Peyer's patch (tissue), 4 donors: Measurements from ENCODE around the gene ITIH1. TPM values are rescaled to one million over a fixed set of nuclear protein-coding genes. Genes with fewer than 3 reads are reported as not detected.
A peak's percentile ranks its signal among the peaks of the same experiment; 100 is the strongest.

Source experiments
- DNase-seq, 3 donors: peaks; one replicate each; pipeline ENCODE4 v3.0.0-alpha.2; 2017 to 2019
- H3K27ac ChIP-seq, 4 donors: fragments of 200-600 bp; sonication (generic); one replicate each; pipeline ENCODE4 v1.5.1; 2016 to 2019
- H3K27me3 ChIP-seq, 2 donors: fragments of 200-600 bp; sonication (generic); one replicate each; pipeline ENCODE4 v1.5.1; 2019
- H3K36me3 ChIP-seq, 3 donors: fragments of 200-600 bp; sonication (generic); one replicate each; pipeline ENCODE4 v1.5.1; 2016 to 2019
- H3K4me1 ChIP-seq, 4 donors: fragments of 200-600 bp; sonication (generic); one replicate each; pipeline ENCODE4 v1.5.1; 2016 to 2019
- H3K4me3 ChIP-seq, 4 donors: fragments of 200-600 bp; sonication (generic); 1 replicate in 3 of 4; 2 replicates in 1 of 4; pipeline ENCODE4 v1.5.1; 2016 to 2019; ENCODE audit warnings: mild to moderate bottlenecking in 1 of 4
- H3K9me3 ChIP-seq, 4 donors: fragments of 200-600 bp; sonication (generic); one replicate each; pipeline ENCODE4 v1.5.1; 2016 to 2019; ENCODE audit warnings: mild to moderate bottlenecking in 1 of 4
- CTCF ChIP-seq, 6 experiments: fragments of 450-650 bp in 4 of 6; fragments of 200-600 bp in 2 of 6; sonication (generic) in 1 of 6; IDR thresholded peaks; one replicate each; pipeline ENCODE4 v1.5.1; 2017 to 2019; ENCODE audit warnings: antibody characterized with exemption in 6 of 6, mild to moderate bottlenecking in 3 of 6, moderate library complexity in 1 of 6
- POLR2A ChIP-seq, 2 donors: fragments of 450-650 bp; IDR thresholded peaks; one replicate each; pipeline ENCODE4 v1.5.1; 2017; ENCODE audit warnings: antibody characterized with exemption in 2 of 2, mild to moderate bottlenecking in 2 of 2, moderate library complexity in 2 of 2
- total RNA-seq, 4 donors: library from RNA; depleted of rRNA; stranded (reverse); fragments of >200 nt; gene quantifications; one replicate each; pipeline ENCODE4 v1.1.0, GENCODE V29; 2016

Gene ITIH1
- total RNA-seq, 4 donors from 2014 or later = not detected

GRCh38 chr3:52833202-52833601 is 55.8 kb downstream of the ITIH1 start:
- DNase-seq = no peak
- Histone ChIP-seq H3K4me3 (no peak overlapping the region), H3K4me1 (peaks cover 0 to 6% (median 0%) of the 10 kb centered on the region in 4 donors), H3K9me3 (no peaks in the 10 kb centered on the region), H3K36me3 (no peaks in the 10 kb centered on the region), H3K27ac (no peak overlapping the region), H3K27me3 (no peaks in the 10 kb centered on the region)
- TF ChIP-seq CTCF (IDR thresholded peaks at IDR 0.05) = no peak
- TF ChIP-seq POLR2A (IDR thresholded peaks at IDR 0.05) = no peak

- H3K27ac ChIP-seq = peak within 1 kb of the TSS in 1 of 4 donors; percentile 46
- H3K9me3 ChIP-seq = no peaks in the 10 kb centered on the region
- no peak for DNase-seq
- H3K4me1 ChIP-seq = peaks cover 0 to 6% (median 0%) of the 10 kb centered on the region in 4 donors
- H3K27me3 ChIP-seq = no peaks in the 10 kb centered on the region
- no peak within 1 kb of the TSS for H3K4me3 ChIP-seq
- TF ChIP-seq CTCF (IDR thresholded peaks at IDR 0.05) (no peak), POLR2A (IDR thresholded peaks at IDR 0.05) (no peak)
- H3K36me3 ChIP-seq = no peaks in the 10 kb centered on the region
Measured at GRCh38 chr3:52834871-52835501, 57.6 kb downstream of the ITIH1 start, which contains the start of gene MUSTN1. Gene MUSTN1 (minus strand): TSS chr3:52835019. CDS start chr3:52834948, 71 bp downstream.

GRCh38 chr3:52835766-52836470 is 58.5 kb downstream of the ITIH1 start:
- no peak for DNase-seq
- H3K4me3 ChIP-seq = no peak overlapping the region
- TF ChIP-seq POLR2A (IDR thresholded peaks at IDR 0.05) = no peak
- TF ChIP-seq CTCF (IDR thresholded peaks at IDR 0.05) = no peak

GRCh38 chr3:52836471-52836845 is 59.1 kb downstream of the ITIH1 start:
- Histone ChIP-seq H3K4me1 (peaks cover 0 to 6% (median 0%) of the 10 kb centered on the region in 4 donors), H3K27me3 (no peaks in the 10 kb centered on the region), H3K36me3 (no peaks in the 10 kb centered on the region), H3K27ac (no peak overlapping the region), H3K9me3 (no peaks in the 10 kb centered on the region), H3K4me3 (no peak overlapping the region)
- DNase-seq = no peak
- no peak for TF ChIP-seq POLR2A (IDR thresholded peaks at IDR 0.05)
- TF ChIP-seq CTCF (IDR thresholded peaks at IDR 0.05) = no peak

More at GRCh38 chr3:52835766-52836470, 58.5 kb downstream of the ITIH1 start:
- Histone ChIP-seq H3K27ac (no peak overlapping the region), H3K4me1 (peaks cover 0 to 6% (median 0%) of the 10 kb centered on the region in 4 donors), H3K9me3 (no peaks in the 10 kb centered on the region), H3K36me3 (no peaks in the 10 kb centered on the region), H3K27me3 (no peaks in the 10 kb centered on the region)

- H3K4me1 ChIP-seq = peaks cover 0 to 6% (median 0%) of the 10 kb centered on the region in 4 donors
- DNase-seq = no peak
- no peak overlapping the region for H3K4me3 ChIP-seq
- no peaks in the 10 kb centered on the region for H3K9me3 ChIP-seq
- no peaks in the 10 kb centered on the region for H3K27me3 ChIP-seq
- TF ChIP-seq CTCF (IDR thresholded peaks at IDR 0.05) = no peak
- no peak for TF ChIP-seq POLR2A (IDR thresholded peaks at IDR 0.05)
- no peaks in the 10 kb centered on the region for H3K36me3 ChIP-seq
- no peak overlapping the region for H3K27ac ChIP-seq
Measured at GRCh38 chr3:52836986-52837385, 59.6 kb downstream of the ITIH1 start.
